Fibroblast of mammary gland (primary cell): ENCODE measurements around the gene VIL1.

Experiments used
- DNase-seq: peaks from one replicate; pipeline ENCODE4 v3.0.0-alpha.2; 2010; ENCODE audit warnings: low read depth
- H3K4me3 ChIP-seq: 2 replicates; pipeline ENCODE4 v1.5.1; 2011; ENCODE audit warnings: low read depth, mild to moderate bottlenecking, low read length, moderate library complexity; ENCODE audit not compliant: control insufficient read depth
- TF ChIP-seq, protein P1 (sequence below): conservative IDR thresholded peaks from 2 replicates; pipeline ENCODE4 v1.5.1; 2011; ENCODE audit warnings: low read depth, low read length, inconsistent platforms; ENCODE audit not compliant: control insufficient read depth, insufficient read depth

Gene VIL1

DNA sequence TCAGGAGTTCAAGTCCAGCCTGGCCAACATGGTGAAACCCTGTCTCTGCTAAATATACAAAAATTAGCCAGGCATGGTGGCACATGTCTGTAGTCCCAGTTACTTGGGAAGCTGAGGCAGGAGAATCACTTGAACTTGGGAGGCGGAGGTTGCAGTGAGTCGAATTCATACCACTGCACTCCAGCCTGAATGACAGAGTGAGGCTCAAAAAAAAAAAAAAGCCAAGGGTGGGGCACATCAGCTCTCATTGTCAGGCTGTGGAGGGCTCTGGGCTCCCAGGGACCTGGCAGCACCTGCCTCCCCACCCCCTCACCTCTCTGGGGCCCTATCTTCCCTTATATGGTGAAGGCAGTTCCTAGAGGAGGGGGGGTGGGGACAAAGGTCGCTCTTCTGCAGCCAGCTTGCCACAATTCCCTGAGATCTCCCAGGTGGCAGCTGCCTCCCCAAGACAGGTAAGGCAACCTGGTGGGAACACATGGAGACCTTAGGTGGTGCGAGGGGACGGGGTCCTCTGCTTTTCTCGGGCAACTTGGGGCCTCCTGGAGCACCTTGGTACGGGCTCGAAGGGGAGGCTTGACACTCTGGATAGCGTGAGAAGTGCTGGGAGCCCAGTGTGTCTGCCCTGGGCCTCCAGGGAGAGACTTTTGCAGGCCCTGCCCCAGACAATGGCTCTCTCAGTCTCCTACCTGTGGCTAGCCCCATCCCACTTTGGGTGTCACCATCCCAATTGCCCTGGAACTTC is at the start of gene VIL1:
VIL1 (plus strand) TSS at position 407 of the 742 bp plus-strand sequence. CDS start 4,656 bp downstream, outside the sequence.
- DNase-seq: no peak
- TF ChIP-seq, protein P1, sequence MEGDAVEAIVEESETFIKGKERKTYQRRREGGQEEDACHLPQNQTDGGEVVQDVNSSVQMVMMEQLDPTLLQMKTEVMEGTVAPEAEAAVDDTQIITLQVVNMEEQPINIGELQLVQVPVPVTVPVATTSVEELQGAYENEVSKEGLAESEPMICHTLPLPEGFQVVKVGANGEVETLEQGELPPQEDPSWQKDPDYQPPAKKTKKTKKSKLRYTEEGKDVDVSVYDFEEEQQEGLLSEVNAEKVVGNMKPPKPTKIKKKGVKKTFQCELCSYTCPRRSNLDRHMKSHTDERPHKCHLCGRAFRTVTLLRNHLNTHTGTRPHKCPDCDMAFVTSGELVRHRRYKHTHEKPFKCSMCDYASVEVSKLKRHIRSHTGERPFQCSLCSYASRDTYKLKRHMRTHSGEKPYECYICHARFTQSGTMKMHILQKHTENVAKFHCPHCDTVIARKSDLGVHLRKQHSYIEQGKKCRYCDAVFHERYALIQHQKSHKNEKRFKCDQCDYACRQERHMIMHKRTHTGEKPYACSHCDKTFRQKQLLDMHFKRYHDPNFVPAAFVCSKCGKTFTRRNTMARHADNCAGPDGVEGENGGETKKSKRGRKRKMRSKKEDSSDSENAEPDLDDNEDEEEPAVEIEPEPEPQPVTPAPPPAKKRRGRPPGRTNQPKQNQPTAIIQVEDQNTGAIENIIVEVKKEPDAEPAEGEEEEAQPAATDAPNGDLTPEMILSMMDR: no peak
- no peak within 1 kb of the TSS for H3K4me3 ChIP-seq

DNA sequence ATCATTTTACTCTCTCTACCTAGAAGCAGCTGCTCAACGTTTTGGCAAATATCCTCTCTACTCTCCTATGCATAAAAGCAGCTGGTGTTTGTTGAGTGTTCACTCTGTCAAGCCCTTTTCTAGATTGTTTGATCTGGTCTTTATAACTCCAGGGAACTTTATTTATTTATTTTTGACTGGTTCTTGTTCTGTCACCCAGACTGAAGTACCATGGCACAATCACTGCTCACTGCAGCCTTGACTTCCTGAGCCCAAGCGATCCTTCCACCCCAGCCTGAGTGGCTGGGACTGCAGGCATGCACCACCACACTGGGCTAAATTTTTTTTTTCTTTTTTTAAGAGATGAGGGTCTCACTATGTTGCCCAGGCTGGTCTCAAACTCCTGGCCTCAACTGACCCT is 49.6 kb upstream of the VIL1 start:
- no peak for DNase-seq

DNA sequence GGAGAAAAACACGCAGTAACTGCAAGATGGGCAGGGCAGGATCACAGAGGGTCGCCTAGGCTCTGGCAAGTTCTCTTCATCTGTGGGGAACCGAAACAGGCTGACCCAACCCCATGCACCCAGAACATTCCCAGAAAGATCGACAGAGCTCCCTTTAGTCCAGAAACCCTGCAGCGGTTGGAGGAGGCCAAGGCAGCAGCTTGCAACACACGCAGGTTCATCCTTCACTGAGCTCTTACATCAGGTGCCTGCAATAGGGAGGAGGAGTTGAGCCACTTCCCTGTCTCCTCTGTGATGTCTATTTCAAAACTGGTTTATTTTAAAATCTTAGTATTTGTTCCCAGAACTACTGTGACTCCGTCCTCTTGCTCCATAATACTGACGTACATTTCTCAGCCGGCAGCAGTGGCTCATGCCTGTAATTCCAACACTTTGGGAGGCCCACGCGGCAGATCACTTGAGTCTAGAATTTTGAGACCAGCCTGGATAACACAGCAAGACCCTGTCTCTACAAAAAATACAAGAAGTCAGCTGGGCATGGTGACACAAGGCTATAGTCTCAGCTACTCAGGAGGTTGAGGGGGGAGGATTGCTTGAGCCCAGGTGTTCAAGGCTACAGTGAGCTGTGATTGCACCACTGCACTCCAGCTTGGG is 48.4 kb upstream of the VIL1 start:
- peak; percentile 48 for DNase-seq
- no peak overlapping the region for H3K4me3 ChIP-seq
- TF ChIP-seq, protein P1: no peak

More for the DNA sequence above, 49.6 kb upstream of the VIL1 start:
- no peak overlapping the region for H3K4me3 ChIP-seq
- TF ChIP-seq, protein P1: no peak

DNA sequence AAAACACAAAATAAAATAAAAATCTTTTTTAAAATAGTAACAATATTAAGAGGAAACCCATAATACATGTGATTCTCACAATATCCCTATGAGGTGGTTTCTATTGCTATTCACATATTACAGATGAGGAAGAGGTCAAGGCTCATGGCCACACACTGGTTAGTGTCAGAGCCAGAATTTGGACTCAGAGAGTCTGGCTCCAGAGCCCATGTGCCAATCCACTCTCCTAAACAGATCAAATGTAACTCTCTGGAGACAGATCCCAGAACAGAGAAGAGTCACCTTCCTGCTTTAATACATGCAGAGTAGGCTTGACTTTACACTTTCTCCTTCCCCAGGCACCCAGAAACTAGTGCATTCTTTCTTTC is 47.0 kb upstream of the VIL1 start:
- DNase-seq: no peak
- TF ChIP-seq, protein P1: no peak
- no peak overlapping the region for H3K4me3 ChIP-seq

DNA sequence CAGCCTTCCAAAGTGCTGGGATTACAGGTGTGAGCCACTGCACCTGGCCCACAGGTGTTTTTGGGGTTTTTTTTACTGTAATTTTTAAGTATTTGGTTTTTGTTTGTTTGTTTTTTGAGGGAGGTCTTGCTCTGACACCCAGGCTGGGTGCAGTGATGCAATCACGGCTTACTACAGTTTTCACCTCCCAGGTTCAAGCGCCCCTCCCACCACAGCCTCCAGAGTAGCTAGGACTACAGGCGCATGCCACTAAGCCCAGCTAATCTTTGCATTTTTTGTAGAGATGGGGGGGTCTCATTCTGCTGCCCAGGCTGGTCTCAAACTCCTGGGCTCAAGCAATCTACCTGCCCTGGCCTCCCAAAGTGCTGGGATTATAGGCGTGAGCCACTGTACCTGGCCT is 44.1 kb upstream of the VIL1 start:
- no peak for DNase-seq
- H3K4me3 ChIP-seq: no peak overlapping the region
- TF ChIP-seq, protein P1: no peak

DNA sequence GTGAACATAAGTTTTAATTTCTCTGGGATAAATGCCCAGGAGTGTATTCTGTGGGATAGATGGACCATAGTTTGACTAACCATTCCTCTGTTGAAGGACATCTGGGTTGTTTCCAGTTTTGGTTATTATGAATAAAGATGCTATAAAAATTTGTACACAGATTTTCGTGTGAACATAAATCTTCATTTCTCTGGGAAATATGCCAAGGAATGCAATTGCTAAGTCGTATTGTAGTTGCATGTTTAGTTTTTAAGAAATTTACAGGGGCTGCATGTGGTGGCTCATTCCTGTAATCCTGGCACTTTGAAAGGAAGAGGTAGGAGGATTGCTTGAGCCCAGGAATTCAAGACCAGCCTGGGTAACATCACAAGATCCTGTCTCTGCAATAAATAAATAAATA is 43.7 kb upstream of the VIL1 start:
- TF ChIP-seq, protein P1: no peak
- no peak overlapping the region for H3K4me3 ChIP-seq
- DNase-seq: peak; percentile 53
